Measurements from ENCODE around the gene DAP3. TPM values are rescaled to one million over a fixed set of nuclear protein-coding genes. Genes with fewer than 3 reads are reported as not detected.
"Not testable (repeated sequence)": the region's sequence is repeated elsewhere in the genome, so short reads cannot be mapped to it uniquely, and the experiment has no call there.

The DAP3 gene
- total and polyA plus RNA-seq, 11 donors, result 79.0 to 170 (median 108) TPM

- DNase-seq (no peak), ATAC-seq (no peak)
- peaks cover 0 to 94% (median 92%) of the 10 kb centered on the region in 9 donors for H3K36me3 ChIP-seq
- H3K9me3 ChIP-seq, result no peaks in the 10 kb centered on the region
- H3K27me3 ChIP-seq, result no peaks in the 10 kb centered on the region
- H3K27ac ChIP-seq, result no peak overlapping the region
- H3K4me1 ChIP-seq, result no peaks in the 10 kb centered on the region
- intact Hi-C loops (cut with DNase I), result no loop called here
- TF ChIP-seq CTCF (IDR thresholded peaks at IDR 0.05), result no peak
- TF ChIP-seq POLR2A (IDR thresholded peaks at IDR 0.05), result no peak
- no peak overlapping the region for H3K4me3 ChIP-seq
- 89 to 98% (median 97%) methylated on average over 4 of the region's 4 CpGs for WGBS, 4 donors
These were observed 71.2 kb downstream of the DAP3 start for GRCh38 chr1:155759966-155760630.

- peaks cover 0 to 94% (median 92%) of the 10 kb centered on the region in 9 donors for H3K36me3 ChIP-seq
- intact Hi-C loops (cut with DNase I), result no loop called here
These were observed 72.0 kb downstream of the DAP3 start for GRCh38 chr1:155760751-155761475.

GRCh38 chr1:155761736-155762405 lies 73.0 kb downstream of the DAP3 start:
- H3K9me3 ChIP-seq, result no peaks in the 10 kb centered on the region
- no peak overlapping the region for H3K27ac ChIP-seq
- TF ChIP-seq CTCF (IDR thresholded peaks at IDR 0.05), result no peak
- TF ChIP-seq POLR2A (IDR thresholded peaks at IDR 0.05), result no peak
- no peaks in the 10 kb centered on the region for H3K4me1 ChIP-seq
- no peak overlapping the region for H3K4me3 ChIP-seq
- intact Hi-C loops (cut with DNase I), result no loop called here
- ATAC-seq, result peak in 1 of 4 donors; percentile 42
- no peak for DNase-seq
- H3K36me3 ChIP-seq, result peaks cover 0 to 94% (median 92%) of the 10 kb centered on the region in 9 donors
- no peaks in the 10 kb centered on the region for H3K27me3 ChIP-seq
- 85 to 91% (median 89%) methylated on average over 11 of the region's 11 CpGs for WGBS, 4 donors

More at GRCh38 chr1:155760751-155761475, 72.0 kb downstream of the DAP3 start:
- TF ChIP-seq CTCF (IDR thresholded peaks at IDR 0.05) (no peak), POLR2A (IDR thresholded peaks at IDR 0.05) (no peak)
- no peaks in the 10 kb centered on the region for H3K27me3 ChIP-seq
- no peaks in the 10 kb centered on the region for H3K4me1 ChIP-seq
- WGBS, 4 donors, result 88 to 97% (median 94%) methylated on average over 2 of the region's 2 CpGs
- no peaks in the 10 kb centered on the region for H3K9me3 ChIP-seq
- DNase-seq (no peak), ATAC-seq (no peak)
- H3K27ac ChIP-seq, result no peak overlapping the region
- no peak overlapping the region for H3K4me3 ChIP-seq

GRCh38 chr1:155763090-155763815 lies 74.4 kb downstream of the DAP3 start:
- peak in 1 of 5 donors; percentile 48 for DNase-seq
- ATAC-seq, result peak in 2 of 4 donors; percentile 69
- H3K27me3 ChIP-seq; intact Hi-C loops (cut with DNase I); H3K4me1 ChIP-seq; H3K9me3 ChIP-seq; H3K4me3 ChIP-seq: not testable (repeated sequence)
- Histone ChIP-seq H3K36me3 (peaks cover 0 to 97% (median 95%) of the 10 kb centered on the region in 9 donors), H3K27ac (peak overlapping the region in 1 of 12 donors; percentile 27)
- 88 to 94% (median 93%) methylated on average over 6 of the region's 6 CpGs for WGBS, 4 donors

GRCh38 chr1:155763989-155764388 lies 75.1 kb downstream of the DAP3 start:
- H3K4me1 ChIP-seq; H3K9me3 ChIP-seq; H3K4me3 ChIP-seq; ATAC-seq; intact Hi-C loops (cut with DNase I); DNase-seq; H3K27me3 ChIP-seq: not testable (repeated sequence)
- peak overlapping the region in 1 of 12 donors; percentile 27 for H3K27ac ChIP-seq
- 91 to 94% (median 93%) methylated on average over 7 of the region's 7 CpGs for WGBS, 4 donors
- peaks cover 0 to 97% (median 95%) of the 10 kb centered on the region in 9 donors for H3K36me3 ChIP-seq

GRCh38 chr1:155767399-155767989 lies 78.6 kb downstream of the DAP3 start:
- peaks cover 0 to 99% (median 95%) of the 10 kb centered on the region in 9 donors for H3K36me3 ChIP-seq

More at GRCh38 chr1:155767399-155767989, 78.6 kb downstream of the DAP3 start:
- ATAC-seq; H3K27ac ChIP-seq; H3K27me3 ChIP-seq; H3K4me1 ChIP-seq; H3K4me3 ChIP-seq; H3K9me3 ChIP-seq; DNase-seq; intact Hi-C loops (cut with DNase I): not testable (repeated sequence)
- 87 to 94% (median 90%) methylated on average over 3 to 4 of the region's 5 CpGs for WGBS, 4 donors
